ENCODE results near the gene ARHGAP15. TPM values are rescaled to one million over a fixed set of nuclear protein-coding genes. Genes with fewer than 3 reads are reported as not detected.
A peak's percentile ranks its signal among the peaks of the same experiment; 100 is the strongest.

ARHGAP15 gene
- total RNA-seq, 1 experiment from 2014 or later = 0.17 TPM

- no peak for DNase-seq (ENCODE audit: extremely low read depth, low read depth)
Observed at GRCh38 chr2:143433840-143434239, 304.6 kb downstream of the ARHGAP15 start.

GRCh38 chr2:143434445-143434844 is 305.2 kb downstream of the ARHGAP15 start:
- DNase-seq (ENCODE audit: extremely low read depth, low read depth) = no peak

- no peak for DNase-seq (ENCODE audit: extremely low read depth, low read depth)
Observed at GRCh38 chr2:143435131-143435530, 305.9 kb downstream of the ARHGAP15 start.

GRCh38 chr2:143436951-143437350 is 307.7 kb downstream of the ARHGAP15 start:
- DNase-seq (ENCODE audit: extremely low read depth, low read depth) = no peak

GRCh38 chr2:143440411-143441012 is 311.3 kb downstream of the ARHGAP15 start:
- no peak for DNase-seq (ENCODE audit: extremely low read depth, low read depth)

- no peak for DNase-seq (ENCODE audit: extremely low read depth, low read depth)
Observed at GRCh38 chr2:143442193-143442592, 313.0 kb downstream of the ARHGAP15 start.

GRCh38 chr2:143451642-143452281 is 322.5 kb downstream of the ARHGAP15 start:
- peak; percentile 17 for DNase-seq (ENCODE audit: extremely low read depth, low read depth)

- no peak for DNase-seq (ENCODE audit: extremely low read depth, low read depth)
Observed at GRCh38 chr2:143452817-143453451, 323.7 kb downstream of the ARHGAP15 start.

GRCh38 chr2:143453981-143454511 is 324.8 kb downstream of the ARHGAP15 start:
- DNase-seq (ENCODE audit: extremely low read depth, low read depth) = no peak

- DNase-seq (ENCODE audit: extremely low read depth, low read depth) = no peak
Observed at GRCh38 chr2:143455317-143455716, 326.1 kb downstream of the ARHGAP15 start.

GRCh38 chr2:143458258-143459190 is 329.3 kb downstream of the ARHGAP15 start:
- DNase-seq (ENCODE audit: extremely low read depth, low read depth) = no peak

GRCh38 chr2:143460382-143460781 is 331.2 kb downstream of the ARHGAP15 start:
- DNase-seq (ENCODE audit: extremely low read depth, low read depth) = no peak

- no peak for DNase-seq (ENCODE audit: extremely low read depth, low read depth)
Observed at GRCh38 chr2:143463719-143464118, 334.5 kb downstream of the ARHGAP15 start.

GRCh38 chr2:143466391-143466790 is 337.2 kb downstream of the ARHGAP15 start:
- no peak for DNase-seq (ENCODE audit: extremely low read depth, low read depth)

GRCh38 chr2:143467011-143467410 is 337.8 kb downstream of the ARHGAP15 start:
- DNase-seq (ENCODE audit: extremely low read depth, low read depth) = no peak

- DNase-seq (ENCODE audit: extremely low read depth, low read depth) = no peak
Observed at GRCh38 chr2:143468341-143468888, 339.2 kb downstream of the ARHGAP15 start.

GRCh38 chr2:143469323-143469722 is 340.1 kb downstream of the ARHGAP15 start:
- DNase-seq (ENCODE audit: extremely low read depth, low read depth) = no peak

GRCh38 chr2:143471550-143471949 is 342.3 kb downstream of the ARHGAP15 start:
- DNase-seq (ENCODE audit: extremely low read depth, low read depth) = no peak

GRCh38 chr2:143473216-143473615 is 344.0 kb downstream of the ARHGAP15 start:
- DNase-seq (ENCODE audit: extremely low read depth, low read depth) = no peak

GRCh38 chr2:143473820-143474219 is 344.6 kb downstream of the ARHGAP15 start:
- DNase-seq (ENCODE audit: extremely low read depth, low read depth) = no peak
